ENCODE data around the gene NDUFS8.

Gene NDUFS8

GRCh38 chr11:68076371-68077042 lies 46.0 kb downstream of the NDUFS8 start:
- no peak overlapping the region for H3K4me3 ChIP-seq (ENCODE audit: low read depth, low read length)

GRCh38 chr11:68077617-68078582 lies 47.4 kb downstream of the NDUFS8 start:
- no peak overlapping the region for H3K4me3 ChIP-seq (ENCODE audit: low read depth, low read length)
- TF ChIP-seq CTCF (IDR thresholded peaks at IDR 0.05; ENCODE audit: borderline replicate concordance, insufficient read depth, low read depth, low read length): no peak

More at GRCh38 chr11:68076371-68077042, 46.0 kb downstream of the NDUFS8 start:
- TF ChIP-seq CTCF (IDR thresholded peaks at IDR 0.05; ENCODE audit: borderline replicate concordance, insufficient read depth, low read depth, low read length): peak; percentile 27; the same call in 1 of the 2 replicates

- TF ChIP-seq CTCF (IDR thresholded peaks at IDR 0.05; ENCODE audit: borderline replicate concordance, insufficient read depth, low read depth, low read length): no peak
- no peak overlapping the region for H3K4me3 ChIP-seq (ENCODE audit: low read depth, low read length)
These were observed 50.4 kb downstream of the NDUFS8 start for GRCh38 chr11:68080860-68081259.

DNA sequence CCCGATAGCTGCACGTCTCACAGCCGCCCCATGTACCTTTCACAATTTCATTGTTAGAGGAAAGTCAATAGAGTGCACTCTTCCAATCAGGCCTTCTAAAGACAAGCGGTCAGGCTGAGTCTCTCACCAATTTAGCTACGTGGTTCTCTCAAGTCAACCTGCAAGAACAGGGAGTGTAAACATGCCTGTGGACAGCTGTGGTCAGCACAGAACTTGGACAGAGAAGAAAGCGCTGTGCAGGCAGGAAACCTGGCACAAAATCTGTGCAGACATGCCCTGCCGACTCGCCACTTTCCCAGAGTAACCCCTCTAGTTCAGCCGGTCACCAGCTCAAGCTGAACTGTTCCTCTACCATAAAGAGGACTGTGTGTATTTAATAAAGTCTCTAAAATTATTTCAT lies 51.2 kb downstream of the NDUFS8 start:
- TF ChIP-seq CTCF (IDR thresholded peaks at IDR 0.05; ENCODE audit: borderline replicate concordance, insufficient read depth, low read depth, low read length): no peak
- no peak overlapping the region for H3K4me3 ChIP-seq (ENCODE audit: low read depth, low read length)

DNA sequence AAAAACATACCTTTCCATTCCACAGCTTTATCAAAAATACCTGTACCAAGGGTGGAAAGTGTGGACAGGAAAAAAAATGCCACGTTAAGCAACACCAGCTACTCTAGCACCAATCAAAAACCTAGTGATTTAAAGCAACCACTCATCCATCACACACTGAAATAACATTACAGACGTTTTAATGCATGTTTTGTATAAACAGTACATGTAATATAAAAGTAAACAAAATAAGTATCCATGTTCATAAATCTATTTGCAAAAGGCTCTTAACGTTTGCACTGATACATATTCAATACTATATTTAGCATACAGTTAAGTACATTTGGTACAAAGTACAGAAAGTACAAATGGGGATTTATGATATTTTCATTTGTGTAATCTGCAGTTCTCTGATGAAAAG lies 52.0 kb downstream of the NDUFS8 start:
- TF ChIP-seq CTCF (IDR thresholded peaks at IDR 0.05; ENCODE audit: borderline replicate concordance, insufficient read depth, low read depth, low read length): no peak
- H3K4me3 ChIP-seq (ENCODE audit: low read depth, low read length): no peak overlapping the region

DNA sequence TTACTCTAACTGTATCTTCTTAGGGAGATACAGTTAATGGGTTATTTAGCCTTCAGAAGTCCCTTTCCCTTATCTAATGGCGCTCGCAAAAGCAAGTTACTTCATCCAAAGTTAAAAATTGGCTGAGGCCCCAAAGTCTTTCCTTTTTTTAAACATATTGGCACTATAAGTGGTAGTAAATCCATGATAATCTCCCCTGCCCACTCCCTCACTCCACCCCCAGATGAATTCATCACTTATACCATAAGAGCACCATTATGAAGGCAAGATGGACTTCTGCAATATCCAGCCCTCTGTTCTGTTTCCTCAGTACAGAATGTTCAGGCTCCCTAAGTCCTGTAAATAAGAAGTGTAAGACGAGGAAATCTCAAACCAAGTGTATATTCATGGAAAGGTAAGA lies 53.0 kb downstream of the NDUFS8 start:
- H3K4me3 ChIP-seq (ENCODE audit: low read depth, low read length): no peak overlapping the region
- TF ChIP-seq CTCF (IDR thresholded peaks at IDR 0.05; ENCODE audit: borderline replicate concordance, insufficient read depth, low read depth, low read length): no peak

Data from GM12875 (cell line).